Measurements from ENCODE around the gene BCAT1.
"Not testable (repeated sequence)": the region's sequence is repeated elsewhere in the genome, so short reads cannot be mapped to it uniquely, and the experiment has no call there.

The BCAT1 gene

GRCh38 chr12:24928533-24929306 lies 20.2 kb downstream of the BCAT1 start:
- in situ Hi-C loops (cut with MboI; ENCODE audit: low sequenced_read_pairs) = not testable (repeated sequence)

DNA sequence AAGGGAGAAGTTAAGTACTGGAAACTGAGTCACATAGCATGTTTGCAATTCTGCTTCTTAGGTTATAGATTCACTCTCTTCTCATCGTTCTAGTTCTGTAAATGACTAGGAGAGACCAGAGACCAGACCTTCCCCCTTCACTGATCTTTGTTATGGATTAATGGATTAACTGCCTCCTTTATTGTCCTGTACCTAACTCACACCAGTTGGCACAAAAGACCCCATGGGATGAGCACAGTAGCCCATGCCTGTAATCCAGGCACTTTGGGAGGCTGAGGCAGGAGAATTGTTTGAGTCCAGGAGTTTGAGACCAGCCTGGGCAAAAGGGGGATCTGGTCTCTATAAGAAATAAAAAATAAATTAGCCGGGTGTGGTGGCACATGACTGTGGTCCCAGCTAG lies 20.8 kb downstream of the BCAT1 start:
- in situ Hi-C loops (cut with MboI; ENCODE audit: low sequenced_read_pairs) = no loop called here

DNA sequence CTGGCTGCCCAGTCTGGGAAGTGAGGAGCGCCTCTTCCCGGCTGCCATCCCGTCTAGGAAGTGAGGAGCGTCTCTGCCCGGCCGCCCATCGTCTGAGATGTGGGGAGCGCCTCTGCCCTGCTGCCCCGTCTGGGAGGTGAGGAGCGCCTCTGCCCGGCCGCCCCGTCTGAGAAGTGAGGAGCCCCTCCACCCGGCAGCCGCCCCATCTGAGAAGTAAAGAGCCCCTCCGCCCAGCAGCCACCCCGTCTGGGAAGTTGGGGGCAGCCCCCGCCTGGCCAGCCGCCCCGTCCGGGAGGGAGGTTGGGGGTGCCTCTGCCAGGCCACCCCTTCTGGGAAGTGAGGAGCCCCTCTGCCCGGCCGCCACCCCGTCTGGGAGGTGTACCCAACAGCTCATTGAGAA lies 22.8 kb downstream of the BCAT1 start:
- in situ Hi-C loops (cut with MboI; ENCODE audit: low sequenced_read_pairs) = not testable (repeated sequence)

DNA sequence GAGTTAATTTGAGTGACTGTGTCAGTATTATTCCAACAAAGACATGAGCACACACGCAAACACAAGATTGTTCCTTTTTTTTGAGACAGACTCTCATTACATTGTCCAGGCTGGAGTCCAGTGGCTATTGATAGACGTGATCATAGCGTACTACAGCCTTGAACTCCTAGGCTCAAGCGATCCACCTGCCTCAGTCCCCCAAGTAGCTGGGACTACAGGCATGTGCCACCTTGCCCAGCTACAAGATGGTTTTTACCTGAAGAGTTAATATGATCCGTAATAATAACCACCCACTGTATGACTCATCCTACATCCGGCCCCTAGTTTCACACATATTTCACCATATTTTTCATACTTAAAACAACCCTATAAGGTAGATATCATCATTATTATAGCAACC lies 26.8 kb downstream of the BCAT1 start:
- in situ Hi-C loops (cut with MboI; ENCODE audit: low sequenced_read_pairs) = no loop called here

DNA sequence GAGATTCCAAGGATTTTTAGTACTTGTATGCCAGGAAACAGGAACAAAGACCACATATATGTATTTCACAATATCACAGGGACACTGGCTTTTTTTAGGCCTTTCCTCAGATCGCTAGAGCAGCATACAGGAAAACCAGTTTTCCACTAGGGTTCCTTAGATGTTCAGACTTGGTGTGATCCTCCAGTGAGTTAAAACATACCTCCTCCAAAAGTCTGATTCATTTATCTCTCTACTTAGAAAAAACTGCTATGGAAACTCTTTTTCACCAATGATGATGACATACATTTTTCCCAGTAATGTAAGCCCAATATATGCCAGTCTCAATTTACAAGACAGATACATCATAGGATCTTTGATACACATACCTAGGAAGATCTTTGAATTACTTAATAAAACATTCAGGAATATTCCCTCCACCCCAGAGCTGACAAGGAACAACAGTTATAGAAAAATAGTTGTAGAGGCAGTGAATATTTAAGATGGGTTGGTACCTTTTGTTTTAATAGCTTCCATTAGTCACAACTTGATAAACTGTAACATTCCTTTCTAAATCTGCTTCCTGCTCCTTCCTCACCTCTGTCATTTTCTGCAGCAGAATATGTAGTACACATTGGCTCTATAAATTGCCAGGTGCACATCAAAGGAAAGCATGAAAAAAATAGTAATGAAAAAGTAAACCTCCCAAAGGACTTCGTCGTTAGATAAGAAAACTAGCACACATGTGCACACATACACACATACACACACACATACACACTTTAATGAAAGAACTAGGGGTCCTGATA lies 27.5 kb downstream of the BCAT1 start:
- in situ Hi-C loops (cut with MboI; ENCODE audit: low sequenced_read_pairs) = no loop called here

- in situ Hi-C loops (cut with MboI; ENCODE audit: low sequenced_read_pairs) = no loop called here
Measured at GRCh38 chr12:24920141-24920540, 28.8 kb downstream of the BCAT1 start.

- in situ Hi-C loops (cut with MboI; ENCODE audit: low sequenced_read_pairs) = no loop called here
Measured at GRCh38 chr12:24919346-24920001, 29.4 kb downstream of the BCAT1 start.

DNA sequence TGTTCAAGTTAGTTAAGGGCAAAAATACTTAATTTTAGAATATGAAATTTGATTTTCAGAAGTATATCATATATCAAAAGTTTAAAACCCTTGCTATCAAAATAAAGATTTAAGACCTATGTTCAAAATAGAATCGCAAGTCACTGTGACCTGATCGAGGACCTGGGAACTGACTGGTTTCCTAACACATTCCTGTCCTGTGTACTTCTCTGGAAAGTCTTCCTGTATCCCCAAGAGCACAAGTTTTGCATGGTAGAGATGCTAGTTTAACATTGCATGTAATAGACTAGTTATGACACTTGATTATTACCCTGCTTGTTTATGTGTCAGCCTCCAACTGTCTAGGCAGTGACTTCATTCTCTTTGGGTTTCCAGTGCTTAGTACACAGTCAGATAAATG lies 30.3 kb downstream of the BCAT1 start:
- in situ Hi-C loops (cut with MboI; ENCODE audit: low sequenced_read_pairs) = no loop called here

DNA sequence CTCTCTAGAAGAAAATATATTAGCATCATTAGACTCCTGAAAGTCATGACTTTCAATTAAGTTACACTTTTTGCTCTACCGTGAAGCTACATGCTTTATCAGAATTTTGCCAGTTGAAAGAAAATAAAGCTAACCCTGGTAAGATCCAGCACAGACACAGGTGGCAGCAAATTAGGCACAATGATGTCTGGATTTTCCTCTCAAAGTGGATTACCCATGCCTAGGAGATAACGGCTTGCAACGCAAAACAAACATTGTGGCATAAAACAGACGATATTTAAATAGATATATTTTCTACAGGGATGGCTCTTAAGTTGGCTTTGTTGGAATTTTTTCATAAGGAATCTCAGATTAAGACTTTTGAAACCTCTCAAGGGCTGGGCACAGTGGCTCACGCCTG lies 33.4 kb downstream of the BCAT1 start:
- in situ Hi-C loops (cut with MboI; ENCODE audit: low sequenced_read_pairs) = no loop called here

- in situ Hi-C loops (cut with MboI; ENCODE audit: low sequenced_read_pairs) = no loop called here
Measured at GRCh38 chr12:24913953-24914352, 34.9 kb downstream of the BCAT1 start.

DNA sequence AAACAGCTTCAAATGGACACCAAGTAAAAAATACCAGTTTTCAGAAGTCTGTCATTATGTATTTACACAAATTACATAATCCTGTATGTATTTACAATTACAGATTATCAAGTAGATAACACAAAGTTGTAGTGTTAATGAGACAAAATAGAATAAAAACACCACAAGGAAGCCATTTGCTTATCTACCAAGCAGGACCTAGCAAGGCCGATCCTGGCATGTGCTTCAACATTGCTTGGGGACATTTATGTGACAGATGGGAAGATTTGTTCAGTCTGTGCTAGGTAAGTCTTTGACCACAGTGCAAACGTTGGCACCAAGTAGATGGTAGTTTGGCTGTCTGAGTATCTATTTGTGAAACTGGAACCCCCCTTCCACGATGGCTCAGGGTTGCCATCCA lies 35.8 kb downstream of the BCAT1 start:
- in situ Hi-C loops (cut with MboI; ENCODE audit: low sequenced_read_pairs) = no loop called here

DNA sequence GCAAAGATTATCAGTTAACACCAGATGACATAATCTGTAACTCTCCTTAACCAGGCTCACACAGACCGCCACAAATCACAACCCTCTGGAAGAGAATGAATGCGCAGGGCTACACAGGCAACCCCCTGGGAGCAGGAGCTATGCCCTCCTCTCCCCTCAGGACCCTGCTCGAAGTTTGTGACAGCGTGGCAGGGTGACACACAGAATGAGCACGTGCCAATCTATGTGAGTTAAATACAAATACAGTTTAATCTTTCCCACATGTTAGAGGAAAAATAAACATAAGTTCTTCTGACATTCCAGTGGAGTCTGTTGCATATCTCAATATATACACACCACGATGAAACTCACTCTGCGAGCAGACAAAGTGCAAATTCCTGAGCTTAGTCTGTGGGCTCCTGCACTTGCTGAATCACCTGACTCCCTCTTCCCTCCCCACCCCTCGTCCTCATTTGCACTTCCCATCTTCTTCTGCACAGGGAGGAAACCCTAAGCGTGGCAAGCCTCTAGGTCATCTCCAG lies 37.6 kb downstream of the BCAT1 start:
- in situ Hi-C loops (cut with MboI; ENCODE audit: low sequenced_read_pairs) = no loop called here

GRCh38 chr12:24910192-24910591 lies 38.7 kb downstream of the BCAT1 start:
- in situ Hi-C loops (cut with MboI; ENCODE audit: low sequenced_read_pairs) = not testable (repeated sequence)

- in situ Hi-C loops (cut with MboI; ENCODE audit: low sequenced_read_pairs) = no loop called here
Measured at GRCh38 chr12:24909667-24910066, 39.2 kb downstream of the BCAT1 start.

- in situ Hi-C loops (cut with MboI; ENCODE audit: low sequenced_read_pairs) = no loop called here
Measured at GRCh38 chr12:24907464-24907863, 41.4 kb downstream of the BCAT1 start.

- in situ Hi-C loops (cut with MboI; ENCODE audit: low sequenced_read_pairs) = no loop called here
Measured at GRCh38 chr12:24906141-24906540, 42.8 kb downstream of the BCAT1 start.

DNA sequence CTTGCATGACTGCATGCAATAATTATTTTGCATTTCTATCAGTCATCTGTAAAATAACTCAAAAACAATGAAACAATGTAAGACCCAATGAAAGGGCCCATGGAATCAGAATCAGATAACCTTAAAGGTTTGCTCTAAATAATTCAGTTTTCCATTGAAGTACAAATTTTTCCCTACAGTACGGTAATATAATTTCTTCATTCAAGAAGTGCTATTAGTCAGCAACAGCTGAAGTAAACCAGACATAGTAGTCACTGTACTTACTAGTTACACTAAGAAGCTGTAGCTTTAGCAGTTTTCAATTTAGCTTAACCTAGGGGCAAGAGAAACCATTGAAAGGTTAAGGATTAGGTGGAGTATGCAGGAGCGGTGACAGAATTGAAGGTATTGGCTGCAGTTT lies 43.5 kb downstream of the BCAT1 start:
- in situ Hi-C loops (cut with MboI; ENCODE audit: low sequenced_read_pairs) = no loop called here

- in situ Hi-C loops (cut with MboI; ENCODE audit: low sequenced_read_pairs) = no loop called here
Measured at GRCh38 chr12:24904871-24905270, 44.0 kb downstream of the BCAT1 start.

GRCh38 chr12:24903329-24904088 lies 45.4 kb downstream of the BCAT1 start:
- in situ Hi-C loops (cut with MboI; ENCODE audit: low sequenced_read_pairs) = no loop called here

- in situ Hi-C loops (cut with MboI; ENCODE audit: low sequenced_read_pairs) = no loop called here
Measured at GRCh38 chr12:24902511-24903328, 46.2 kb downstream of the BCAT1 start.
